Activated T-cell treated with anti-CD3 and anti-CD28 coated beads, Interleukin-2, amount 50 U/mL, for 48 hours (primary cell): ENCODE data around the gene ZNF579.
A peak's percentile ranks its signal among the peaks of the same experiment; 100 is the strongest.

ENCODE experiments used
- DNase-seq, 2 experiments: peaks; one replicate each; pipeline ENCODE4 v3.0.0-alpha.2; 2020

ZNF579 gene

DNA sequence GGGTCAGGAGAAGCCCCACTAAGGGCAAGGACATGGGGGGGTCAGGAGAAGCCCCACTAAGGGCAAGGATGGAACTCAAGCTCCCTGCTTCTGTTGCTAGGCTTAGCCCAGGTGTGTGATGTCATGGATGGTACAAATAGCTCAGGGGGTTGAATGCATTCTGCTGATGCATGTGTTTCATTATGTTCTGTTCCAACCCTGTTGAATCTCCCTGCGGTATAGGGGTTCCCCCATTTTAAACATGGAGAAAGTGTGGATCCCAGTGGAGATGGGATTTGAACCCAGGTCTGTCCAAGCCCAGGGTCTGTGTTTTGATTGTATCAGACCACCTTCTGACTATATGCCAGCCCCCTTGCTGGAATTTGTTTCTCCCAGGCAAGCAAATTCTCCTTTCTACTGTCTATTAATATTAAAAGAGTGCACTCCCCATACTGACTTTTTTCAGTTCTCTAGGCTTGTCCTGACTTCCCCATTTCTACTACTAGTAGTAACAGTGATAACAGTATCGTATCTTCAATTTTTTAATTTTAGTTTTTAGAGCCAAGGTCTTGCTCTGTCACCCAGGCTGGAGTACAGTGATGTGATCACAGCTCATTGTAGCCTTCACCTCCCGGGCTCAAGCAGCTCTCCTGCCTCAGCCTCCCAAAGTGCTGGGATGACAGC lies 31.5 kb upstream of the ZNF579 start:
- DNase-seq = no peak

DNA sequence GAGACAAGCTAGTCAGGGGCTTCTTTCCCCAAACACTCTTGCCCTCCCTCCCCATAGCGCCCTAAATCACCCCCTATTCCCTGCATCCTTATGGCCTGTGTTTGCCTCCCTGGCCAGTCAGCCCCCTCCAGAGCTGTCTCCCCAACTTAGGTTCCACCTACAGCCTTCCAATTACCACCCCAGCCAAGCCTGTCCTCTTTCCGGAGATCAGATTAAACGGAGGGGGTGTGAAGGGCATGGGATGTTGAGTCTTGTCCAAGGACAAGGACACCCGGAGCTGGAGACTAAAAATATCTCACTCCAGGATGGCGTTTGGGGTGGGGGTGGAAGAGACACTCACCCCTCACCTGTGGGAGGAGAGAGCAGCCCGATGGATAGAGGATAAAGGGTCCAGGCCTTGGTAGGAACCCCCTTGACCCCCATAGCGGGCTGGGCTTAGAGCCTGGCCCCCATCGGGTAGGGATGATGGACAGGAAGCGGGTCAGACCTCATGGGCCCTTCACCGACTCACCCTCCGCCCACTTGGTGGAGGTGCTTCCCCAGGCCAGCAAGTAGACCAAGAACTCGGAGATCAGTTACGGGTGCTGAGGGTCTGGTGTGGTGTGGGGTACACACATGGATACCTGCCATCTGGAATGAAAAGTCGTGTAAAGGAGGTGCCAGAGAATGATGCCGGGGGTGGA lies 30.8 kb upstream of the ZNF579 start:
- no peak for DNase-seq

DNA sequence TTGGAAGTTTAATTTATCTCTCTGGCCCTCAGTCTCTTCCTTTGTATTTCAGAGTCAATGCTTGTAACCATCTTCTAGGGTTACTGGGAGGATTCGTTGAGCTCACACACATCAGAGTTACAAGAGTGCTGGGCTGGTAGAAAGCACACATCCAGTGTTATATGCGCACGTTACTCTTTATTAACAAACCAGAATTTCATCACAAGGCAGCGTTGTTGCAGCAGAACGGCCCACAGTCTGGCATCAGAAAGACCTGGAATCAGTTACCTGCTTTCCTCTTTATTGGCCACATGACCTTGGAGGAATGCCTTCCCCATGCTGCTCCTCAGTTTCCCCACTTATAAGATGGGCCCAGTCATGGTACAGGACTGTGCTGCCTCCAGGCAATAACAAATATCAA lies 28.7 kb upstream of the ZNF579 start:
- no peak for DNase-seq

DNA sequence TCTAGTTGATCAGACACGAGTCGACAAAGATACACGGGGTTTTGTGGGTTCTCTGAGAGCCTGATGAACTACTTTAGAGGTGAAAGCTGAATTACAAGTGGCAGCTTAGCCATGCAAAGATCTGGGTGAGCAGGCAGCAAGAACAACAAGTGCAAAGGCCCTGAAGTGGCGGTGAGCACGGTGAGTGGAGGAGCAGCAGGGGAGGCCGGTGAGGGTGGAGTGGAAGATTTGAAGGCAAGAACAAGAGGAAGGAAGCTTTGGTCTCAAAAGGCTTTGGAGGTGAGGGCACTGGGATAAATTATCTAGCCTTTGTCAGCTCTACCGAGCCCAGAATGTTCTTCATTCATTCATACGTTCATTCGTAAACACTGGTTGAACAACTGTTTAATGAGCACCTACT lies 26.2 kb upstream of the ZNF579 start:
- no peak for DNase-seq

DNA sequence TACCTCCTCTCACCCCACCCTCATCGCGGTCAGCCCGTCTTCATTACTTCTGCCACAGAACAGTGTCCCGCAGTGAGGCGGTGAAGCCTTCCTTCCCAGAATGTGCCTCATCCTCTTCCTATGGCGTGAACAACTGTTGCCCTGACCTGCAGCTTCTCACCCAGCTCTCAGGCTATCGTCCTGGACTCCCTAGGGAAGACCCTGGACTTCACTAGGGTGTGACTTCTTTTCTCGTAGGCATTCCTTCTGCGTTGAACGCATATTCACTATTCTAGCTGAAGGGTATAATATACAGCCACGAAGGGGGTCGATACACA lies 25.8 kb upstream of the ZNF579 start:
- no peak for DNase-seq

DNA sequence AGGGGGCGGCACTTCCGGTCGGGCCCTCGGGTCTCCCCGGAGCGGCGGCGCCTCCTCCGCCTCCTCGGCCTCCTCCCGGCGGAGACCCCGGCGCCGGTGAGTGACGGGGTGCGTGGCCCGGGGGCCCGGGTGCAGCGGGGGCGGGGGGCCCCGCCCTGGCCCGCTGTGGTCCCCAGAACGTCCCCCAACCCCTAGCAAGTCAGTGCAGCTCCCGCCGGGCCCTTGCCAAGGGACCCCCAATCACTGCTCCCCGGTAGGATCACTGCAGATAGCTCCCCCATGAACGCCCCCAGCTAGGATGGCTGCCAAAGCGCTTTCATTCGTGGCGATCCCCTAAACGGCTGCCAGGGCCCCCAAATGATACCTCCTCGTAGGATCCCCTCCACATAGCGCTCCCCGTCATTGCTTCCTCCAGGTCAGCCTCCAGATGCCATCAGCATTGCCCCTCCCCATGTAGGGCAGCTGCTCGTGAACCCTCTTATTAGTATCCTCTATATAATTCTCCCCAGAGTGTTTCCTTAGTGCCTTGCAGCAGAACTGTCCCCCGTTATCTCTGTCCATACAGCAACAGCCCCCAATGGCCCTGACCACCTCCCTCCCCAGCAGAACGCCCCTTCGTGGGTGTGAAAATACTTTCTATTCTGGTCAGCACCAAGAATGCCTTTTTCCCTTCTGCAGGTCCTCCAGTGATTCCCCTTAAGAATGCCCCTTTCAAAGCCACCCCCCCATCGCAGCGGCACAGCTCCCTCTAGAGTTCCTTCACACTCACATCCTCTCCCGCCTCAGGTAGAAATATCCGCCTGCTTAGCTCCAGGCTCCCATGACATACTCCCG lies 25.2 kb upstream of the ZNF579 start, which contains the start of gene ZNF865:
Gene ZNF865, plus strand, starts transcription at position 11 of the 834 bp plus-strand sequence. CDS start 7,972 bp downstream, outside the sequence.
- peak; percentile 82 for DNase-seq

DNA sequence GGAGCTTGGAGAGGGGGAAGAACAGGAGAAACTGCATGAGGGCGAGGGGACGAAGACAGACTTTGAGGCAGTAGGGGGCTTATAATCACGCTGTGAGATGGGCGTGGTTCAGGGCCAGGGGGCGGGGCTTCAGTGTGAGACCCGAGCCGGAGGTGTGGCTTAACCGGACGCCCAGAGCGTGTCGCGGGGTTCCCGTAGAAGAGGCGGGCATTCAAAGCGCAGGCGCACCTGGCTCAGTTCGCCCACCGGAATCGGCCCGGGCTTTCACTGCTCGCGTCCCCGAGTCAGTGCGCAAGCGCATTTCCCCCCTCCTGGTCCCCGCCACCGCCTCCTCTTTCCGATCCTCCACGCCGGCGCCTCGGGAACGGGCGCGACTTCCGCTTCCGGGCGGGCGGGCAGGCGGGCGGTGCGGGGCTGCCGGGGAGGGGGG lies 24.6 kb upstream of the ZNF579 start:
- peak; percentile 98 to 99 for DNase-seq

DNA sequence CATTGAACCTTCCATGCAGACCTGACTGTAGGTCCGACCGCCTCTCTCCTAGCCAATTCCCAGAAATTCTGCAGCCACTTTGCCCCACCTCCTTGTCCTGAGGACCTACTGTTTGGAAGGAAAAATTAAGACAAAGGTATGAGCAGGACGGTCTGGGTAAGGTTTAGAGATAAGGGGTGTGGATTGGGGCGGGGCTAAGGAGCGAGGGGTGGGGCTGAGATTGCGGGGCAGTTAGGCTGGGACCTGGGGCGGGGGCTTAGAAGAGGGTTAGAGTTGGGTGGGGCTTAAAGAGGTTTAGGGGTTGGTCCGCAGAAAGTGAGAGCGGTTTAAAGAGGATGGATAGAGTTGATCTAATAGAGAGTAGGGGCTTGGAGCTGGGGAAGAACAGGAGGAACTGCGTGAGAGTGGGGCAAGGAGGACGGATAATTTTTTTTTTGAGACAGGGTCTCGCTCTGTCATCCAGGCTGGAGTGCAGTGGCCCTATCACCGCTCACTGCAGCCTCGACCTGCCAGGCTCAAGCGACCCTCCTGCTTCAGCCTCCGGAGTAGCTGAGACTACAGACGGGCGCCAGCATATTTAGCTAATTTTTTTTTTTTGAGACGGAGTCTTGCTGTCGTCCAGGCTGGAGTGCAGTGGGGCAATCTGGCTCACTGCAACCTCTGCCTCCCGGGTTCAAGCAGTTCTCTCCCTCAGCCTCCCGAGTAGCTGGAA lies 23.1 kb upstream of the ZNF579 start:
- DNase-seq = no peak

DNA sequence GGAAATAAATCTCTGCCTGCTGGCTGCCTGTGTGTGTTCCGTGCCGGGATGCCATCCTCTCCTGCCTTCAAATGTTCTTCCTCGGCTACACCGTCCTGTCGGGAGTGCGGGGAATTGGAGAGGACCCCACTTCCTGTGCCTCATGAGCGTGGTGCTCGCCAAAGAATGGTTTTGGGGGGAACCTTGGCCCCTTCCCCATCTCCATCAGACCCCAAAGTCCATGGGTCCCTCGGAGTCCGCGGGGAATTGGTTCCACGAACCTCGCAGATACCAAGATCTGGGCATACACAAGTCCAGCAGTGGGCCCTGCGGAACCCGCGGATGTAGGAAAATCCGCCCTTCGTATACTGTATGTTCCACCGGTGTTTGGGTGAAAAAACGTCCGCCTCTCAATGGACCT lies 22.5 kb upstream of the ZNF579 start:
- DNase-seq = no peak

DNA sequence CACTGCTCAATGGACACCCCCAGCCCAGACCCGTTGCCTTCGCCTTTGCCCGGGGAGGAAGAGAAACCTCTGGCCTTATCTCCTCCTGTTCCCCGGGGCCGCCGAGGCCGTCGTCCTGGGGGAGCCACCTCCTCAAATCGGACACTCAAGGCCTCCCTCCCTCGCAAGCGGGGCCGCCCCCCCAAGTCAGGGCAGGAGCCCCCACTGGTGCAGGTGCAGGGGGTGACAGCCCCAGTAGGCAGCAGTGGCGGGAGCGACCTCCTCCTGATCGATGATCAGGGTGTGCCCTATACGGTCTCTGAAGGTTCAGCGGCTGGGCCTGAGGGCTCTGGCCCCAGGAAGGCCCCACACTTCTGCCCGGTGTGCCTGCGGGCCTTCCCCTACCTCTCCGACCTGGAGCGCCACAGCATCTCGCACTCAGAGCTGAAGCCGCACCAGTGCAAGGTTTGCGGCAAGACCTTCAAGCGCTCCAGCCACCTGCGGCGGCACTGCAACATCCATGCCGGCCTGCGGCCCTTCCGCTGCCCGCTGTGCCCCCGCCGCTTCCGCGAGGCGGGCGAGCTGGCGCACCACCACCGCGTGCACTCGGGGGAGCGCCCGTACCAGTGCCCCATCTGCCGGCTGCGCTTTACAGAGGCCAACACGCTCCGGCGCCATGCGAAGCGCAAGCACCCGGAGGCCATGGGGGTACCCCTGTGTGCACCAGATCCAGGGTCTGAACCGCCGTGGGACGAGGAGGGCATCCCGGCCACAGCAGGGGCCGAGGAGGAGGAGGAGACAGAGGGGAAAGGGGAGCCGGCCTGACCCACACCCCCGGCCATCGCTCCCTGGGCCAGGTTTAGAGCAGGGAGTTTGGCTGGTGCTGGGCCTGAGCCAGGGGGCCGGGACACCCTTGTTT lies 21.7 kb upstream of the ZNF579 start:
- DNase-seq = no peak

DNA sequence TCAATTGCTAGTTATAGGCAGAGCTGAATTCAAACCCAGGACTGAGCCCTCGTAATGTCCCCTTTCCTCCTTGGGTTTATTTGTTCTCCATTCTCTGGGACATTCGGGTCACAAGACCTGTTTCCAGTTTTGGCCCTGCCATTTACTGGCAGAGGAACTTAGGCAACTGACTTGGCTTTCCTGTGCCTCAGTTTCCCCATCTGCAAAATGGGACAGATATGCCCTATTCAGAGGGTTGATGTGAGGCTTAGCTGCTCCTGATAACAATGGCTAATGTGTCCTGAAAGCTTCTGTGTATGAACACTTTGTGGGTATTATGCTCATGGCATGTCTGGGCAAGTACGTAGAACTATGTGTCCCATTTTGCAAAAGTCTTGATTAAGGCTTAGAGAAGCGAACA lies 20.4 kb upstream of the ZNF579 start:
- no peak for DNase-seq

DNA sequence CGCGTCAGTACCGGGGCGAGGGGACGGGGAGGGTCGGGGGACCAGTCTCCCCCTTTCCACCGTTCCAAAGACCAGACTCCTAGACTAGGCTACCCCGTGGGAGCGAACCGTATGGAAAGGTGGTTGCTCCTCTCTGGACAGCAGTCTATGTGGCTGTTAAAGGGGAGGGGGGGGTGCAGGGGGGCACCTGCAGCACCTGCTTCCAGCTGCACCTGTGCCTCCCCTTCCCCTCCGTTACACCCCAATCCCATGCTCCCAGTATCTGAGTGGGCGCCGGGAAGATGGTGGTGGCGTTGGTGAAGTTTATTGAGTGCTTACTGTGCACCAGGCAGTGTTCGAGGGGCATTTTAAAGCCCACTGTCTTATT lies 20.0 kb upstream of the ZNF579 start:
- DNase-seq = no peak

DNA sequence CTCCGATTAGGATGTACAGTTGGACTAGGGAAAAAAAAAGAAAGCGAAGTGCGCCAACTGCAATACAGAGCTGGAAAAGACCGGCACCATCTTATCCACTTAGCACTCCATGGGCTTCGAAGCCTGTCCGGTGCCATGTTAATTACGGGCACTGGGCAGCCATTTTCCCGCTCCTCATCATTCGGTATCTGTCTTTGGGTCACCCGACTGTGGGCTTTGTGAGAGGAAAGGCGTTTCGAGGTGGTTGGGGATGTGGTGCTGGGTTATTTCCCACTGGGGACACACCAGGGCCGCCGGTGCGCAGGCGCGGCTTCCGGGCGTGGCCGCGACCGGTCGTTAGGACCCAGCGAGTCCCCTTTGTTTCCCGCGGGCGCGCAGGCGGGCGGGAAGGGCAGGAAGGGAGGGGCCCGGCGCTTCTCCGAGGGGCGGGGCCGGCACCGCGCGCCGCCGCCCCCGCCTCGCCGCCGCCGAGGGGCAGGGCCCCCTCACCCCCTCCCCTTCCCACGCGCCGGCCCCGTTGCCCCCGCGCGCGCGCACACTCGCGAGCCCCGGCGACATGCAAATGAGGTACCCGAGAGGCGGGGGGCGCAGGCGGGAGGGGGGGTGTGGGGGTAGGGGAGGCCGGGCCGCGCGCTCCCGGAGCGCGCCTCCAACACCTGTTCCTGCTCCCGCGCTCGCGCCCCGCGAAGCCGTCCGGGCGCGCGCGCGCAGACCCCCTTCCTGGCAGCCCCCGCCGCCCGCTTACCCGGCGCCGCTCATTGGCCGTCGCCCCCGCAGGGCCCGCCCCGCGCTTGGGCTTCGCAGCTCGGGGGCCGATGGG lies 19.4 kb upstream of the ZNF579 start, which contains the start of gene ZNF524:
Gene ZNF524, plus strand, starts transcription at position 447 of the 820 bp plus-strand sequence. CDS start 1,825 bp downstream, outside the sequence.
- peak; percentile 89 to 92 for DNase-seq

DNA sequence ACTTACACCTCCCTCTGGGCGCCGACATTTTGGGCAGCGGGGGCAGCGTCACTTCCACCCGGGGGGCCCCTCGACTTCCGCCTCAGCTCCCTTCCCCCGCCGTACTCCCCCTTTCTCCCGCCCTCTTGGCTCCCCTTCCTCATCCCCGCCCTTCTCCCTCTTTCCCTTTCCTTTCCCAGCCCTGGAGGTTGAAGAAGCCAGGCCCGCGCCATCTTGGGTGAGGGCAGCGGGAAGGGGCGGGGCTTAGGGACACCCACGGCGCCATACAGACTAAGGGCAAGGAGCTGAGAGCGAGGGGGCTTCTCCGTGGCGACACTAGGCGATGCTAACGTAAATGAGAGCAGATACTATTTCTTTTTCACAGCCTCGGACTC lies 18.8 kb upstream of the ZNF579 start, which contains the start of gene FIZ1:
Gene FIZ1, minus strand, starts transcription at position 50 of the 374 bp plus-strand sequence. CDS start 1,652 bp downstream, outside the sequence.
- DNase-seq = peak; percentile 97 to 99

DNA sequence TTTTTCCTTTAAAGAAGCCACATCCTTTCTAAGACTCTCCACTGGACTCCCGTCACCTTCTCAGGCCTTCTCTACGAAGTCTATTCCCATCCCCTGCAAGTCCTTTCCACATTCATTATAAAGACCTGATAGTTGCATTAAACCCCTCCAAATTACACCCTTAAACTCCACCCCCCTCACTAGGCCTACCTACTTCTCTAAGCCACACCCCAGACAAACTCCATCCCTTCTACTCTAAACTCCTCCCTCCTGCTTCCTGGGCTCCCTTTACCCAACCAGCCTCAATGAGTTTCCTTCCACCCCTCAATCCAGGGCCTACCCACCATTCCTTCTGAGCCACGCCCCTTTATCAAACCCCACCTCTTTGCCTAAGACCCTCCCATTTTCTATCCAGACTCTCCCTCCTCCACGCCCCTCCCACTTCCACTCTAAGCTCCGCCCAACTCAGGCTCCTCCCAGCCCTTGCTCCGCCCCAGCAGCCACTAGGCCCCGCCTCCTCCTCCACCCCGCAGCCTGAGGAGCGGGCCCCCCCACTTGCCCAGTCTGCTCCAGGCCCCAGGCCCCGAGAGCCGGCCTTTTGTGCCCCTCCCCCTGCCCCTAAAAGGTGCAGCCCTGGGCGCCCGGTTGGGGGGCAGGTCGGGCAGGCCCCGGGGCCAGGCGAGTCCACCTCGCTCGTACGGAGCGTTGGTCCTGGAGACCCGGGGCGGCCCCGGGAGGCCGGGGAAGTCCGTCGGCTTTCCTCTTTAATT lies 18.2 kb upstream of the ZNF579 start:
- DNase-seq = peak; percentile 98

DNA sequence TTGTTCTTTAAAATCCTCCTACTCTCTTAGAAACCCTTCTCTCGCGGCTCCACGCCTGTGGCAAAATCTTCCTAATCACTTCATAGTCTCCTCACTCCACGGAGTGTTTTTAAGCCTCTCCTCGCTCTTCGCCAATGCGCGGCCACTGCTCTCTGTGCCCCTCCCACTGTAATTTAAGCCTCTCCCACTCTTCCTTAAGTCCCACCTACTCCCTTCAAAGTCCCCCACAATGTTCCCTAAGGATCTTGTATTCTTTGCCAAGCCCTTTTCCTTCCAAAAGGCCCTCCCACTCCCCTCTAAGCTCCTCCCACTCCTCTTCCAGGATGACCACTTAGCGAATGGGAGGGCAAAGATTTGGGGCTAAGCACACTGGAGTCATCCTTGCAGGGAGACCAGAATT lies 17.4 kb upstream of the ZNF579 start:
- no peak for DNase-seq

DNA sequence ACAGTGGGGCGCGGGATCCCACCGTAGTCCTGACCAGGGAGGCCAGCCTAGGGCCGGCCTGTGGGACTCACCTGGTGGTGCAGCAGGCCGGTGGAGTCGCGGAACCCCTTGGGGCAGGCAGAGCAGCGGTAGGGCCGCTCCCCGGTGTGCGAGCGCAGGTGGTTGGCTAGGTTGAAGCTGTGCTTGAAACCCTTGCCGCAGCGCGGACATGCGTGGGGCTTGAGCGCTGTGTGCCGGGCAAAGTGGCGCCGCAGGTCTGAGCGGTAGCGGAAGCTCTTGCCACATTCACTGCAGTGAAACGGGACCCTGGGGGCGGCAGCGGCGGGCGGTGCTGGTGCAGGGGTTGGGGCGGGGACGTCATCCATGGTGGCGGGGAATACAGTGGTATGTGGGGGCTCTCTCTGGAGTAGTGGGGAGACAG lies 16.9 kb upstream of the ZNF579 start:
- no peak for DNase-seq

DNA sequence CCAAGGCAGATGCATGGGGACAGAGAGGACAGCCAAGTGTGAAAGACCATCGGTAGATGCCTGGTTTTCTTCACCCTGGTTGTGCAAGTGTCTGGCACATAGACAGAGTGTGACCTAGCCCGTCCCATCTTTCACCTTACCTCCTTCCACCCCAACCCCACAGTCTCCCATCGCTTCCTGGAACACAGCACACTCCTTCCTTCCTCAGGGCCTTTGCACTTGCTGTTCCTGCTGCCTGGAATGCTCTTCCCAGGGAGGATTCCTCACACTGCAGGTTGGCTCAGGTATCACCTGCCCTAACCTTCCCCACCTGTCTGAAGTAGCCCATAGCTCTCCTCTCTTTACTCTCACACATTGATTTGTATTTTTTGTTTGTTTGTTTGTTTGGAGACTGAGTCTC lies 15.7 kb upstream of the ZNF579 start:
- no peak for DNase-seq

DNA sequence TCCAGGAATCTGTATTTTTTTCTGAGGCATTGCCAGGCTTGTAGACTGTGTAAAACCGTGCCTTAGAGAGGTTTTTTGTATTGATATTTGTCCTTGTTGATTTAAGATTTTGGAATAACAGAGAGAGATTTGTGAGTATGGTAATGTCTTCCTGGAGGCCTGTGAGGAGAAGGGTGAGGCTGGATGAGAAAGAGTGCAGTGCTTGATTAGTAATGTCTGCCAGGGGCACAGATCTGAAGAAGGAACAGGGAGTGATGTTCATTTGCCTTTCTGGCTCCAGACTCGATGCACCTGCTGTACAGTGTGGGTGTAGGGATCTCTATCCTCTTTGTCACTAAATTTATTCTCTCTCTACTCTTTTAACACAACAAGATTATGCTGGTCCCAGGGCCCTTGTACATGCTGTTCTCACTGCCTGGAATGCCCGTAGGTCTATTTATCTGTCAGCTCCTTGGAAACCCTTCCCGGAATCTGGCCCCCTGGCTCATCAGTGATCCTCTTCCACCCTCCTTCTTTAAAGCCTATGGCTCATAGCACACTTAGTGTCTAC lies 14.4 kb upstream of the ZNF579 start:
- DNase-seq = no peak
